GM18498 (cell line): ENCODE data around the gene POGK.
A peak's percentile ranks its signal among the peaks of the same experiment; 100 is the strongest.
"Not testable (repeated sequence)": the region's sequence is repeated elsewhere in the genome, so short reads cannot be mapped to it uniquely, and the experiment has no call there.

Experiments used
- ATAC-seq: cut with Tn5 transposase; IDR thresholded peaks from one replicate; pipeline ENCODE4 v1.9.1; 2021; ENCODE audit warnings: mild to moderate bottlenecking, moderate library complexity; ENCODE audit not compliant: unreplicated experiment

POGK gene, protein sequence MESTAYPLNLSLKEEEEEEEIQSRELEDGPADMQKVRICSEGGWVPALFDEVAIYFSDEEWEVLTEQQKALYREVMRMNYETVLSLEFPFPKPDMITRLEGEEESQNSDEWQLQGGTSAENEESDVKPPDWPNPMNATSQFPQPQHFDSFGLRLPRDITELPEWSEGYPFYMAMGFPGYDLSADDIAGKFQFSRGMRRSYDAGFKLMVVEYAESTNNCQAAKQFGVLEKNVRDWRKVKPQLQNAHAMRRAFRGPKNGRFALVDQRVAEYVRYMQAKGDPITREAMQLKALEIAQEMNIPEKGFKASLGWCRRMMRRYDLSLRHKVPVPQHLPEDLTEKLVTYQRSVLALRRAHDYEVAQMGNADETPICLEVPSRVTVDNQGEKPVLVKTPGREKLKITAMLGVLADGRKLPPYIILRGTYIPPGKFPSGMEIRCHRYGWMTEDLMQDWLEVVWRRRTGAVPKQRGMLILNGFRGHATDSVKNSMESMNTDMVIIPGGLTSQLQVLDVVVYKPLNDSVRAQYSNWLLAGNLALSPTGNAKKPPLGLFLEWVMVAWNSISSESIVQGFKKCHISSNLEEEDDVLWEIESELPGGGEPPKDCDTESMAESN

DNA sequence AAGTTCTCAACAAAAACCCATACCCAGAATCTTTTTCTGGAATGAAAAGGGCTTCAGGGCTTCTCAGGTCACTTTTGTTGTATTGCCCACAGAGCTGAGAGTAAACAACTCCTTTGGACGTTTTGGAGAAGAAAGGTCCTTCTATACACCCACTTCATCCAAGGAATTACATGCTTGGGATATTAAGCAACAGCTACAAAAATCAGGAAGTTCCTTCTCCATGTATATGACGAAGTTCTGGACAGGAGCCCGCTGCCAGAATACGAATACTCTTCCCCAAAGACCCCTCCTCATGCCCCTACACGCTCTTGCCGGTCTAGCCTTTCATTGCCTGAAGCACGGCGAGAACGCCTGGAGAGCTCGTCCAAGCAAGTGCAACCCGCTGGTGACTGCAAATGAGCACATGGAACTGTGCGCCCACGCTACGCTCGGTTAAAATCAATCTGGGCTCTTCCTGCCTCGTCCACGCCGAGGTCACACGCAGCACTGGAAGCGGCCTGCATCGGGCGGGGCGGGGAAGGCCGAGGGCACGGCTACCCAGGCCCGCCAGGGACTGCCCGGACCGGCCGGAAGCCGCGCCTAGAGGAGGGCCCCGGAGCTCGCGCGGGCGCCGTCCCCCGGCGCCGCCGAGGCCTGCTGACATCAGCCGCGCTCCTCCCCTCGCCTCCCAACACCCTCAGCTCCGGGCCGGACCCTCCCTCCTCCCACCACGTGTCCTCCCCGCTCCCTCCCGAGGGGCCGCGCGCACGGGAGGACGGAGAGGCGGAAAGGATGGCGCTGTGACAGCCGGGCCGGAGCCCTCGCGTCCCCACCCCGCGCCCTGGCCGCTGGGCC is at the start of gene POGK:
TSS of gene POGK (plus strand) at position 710 of the 834 bp plus-strand sequence. CDS start 1,482 bp downstream, outside the sequence.
- ATAC-seq = peak; percentile 97

DNA sequence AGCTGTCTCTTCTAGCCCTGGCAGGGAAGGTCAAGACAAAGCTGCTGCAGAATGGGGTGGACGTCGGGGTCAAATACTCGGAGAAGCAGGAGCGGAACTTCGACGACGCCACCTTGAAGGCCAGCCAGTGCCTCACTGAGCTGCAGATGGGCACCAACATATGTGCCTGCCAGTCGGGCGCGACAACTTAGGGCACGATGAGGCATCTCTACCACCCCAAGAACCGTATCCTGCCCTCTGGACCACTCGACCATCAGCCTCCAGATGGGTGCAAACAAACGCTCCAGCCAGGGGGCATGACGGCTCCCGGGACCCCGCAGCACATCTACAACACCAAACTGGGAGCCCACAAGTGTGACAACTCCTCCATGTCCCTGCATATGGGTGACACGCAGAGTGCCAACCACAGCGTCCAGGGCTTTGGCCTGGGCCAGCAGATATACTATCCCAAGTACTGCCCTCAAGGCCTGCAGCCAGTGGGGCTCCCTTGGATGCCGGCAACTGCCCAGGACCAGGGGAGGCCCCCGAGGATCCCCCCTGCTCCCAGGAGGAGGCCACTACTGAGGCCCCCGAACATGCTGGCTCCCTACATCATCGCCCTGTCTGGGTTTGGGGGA is 42.5 kb upstream of the POGK start:
- no peak for ATAC-seq

DNA sequence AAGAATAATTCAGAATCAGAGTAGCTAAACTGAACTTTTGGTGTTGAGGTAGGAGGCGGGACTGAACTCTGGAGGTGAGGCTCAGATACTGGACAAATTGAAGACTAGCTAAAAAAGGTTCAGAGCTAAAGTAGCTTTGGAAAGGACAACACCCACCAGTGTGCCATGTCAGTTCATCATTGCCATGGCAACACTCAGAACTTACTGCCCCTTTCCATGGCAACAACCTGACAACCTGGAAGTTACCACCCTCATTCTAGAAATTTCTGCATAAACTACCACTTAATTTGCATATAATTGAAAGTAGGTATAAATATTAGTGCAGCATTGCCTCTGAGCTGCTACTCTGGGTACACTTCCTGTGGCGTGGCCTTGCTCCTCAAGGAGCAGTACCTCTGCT is 30.3 kb upstream of the POGK start:
- ATAC-seq = no peak

DNA sequence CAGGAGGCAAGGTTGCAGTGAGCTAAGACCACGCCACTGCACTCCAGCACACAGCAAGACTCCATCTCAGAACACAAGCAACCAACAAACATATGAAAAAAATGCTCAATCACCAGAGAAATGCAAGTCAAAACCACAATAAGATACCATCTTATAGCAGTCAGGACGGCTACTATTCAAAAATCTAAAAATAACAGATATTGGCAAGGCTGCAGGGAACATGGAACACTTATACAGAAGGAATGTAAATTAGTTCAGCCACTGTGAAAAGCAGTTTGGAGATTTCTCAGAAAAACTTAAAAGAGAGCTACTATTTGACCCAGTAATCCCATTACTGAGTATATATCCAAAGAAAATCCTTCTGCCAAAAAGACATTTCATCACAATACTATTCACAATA is 27.6 kb upstream of the POGK start:
- no peak for ATAC-seq

DNA sequence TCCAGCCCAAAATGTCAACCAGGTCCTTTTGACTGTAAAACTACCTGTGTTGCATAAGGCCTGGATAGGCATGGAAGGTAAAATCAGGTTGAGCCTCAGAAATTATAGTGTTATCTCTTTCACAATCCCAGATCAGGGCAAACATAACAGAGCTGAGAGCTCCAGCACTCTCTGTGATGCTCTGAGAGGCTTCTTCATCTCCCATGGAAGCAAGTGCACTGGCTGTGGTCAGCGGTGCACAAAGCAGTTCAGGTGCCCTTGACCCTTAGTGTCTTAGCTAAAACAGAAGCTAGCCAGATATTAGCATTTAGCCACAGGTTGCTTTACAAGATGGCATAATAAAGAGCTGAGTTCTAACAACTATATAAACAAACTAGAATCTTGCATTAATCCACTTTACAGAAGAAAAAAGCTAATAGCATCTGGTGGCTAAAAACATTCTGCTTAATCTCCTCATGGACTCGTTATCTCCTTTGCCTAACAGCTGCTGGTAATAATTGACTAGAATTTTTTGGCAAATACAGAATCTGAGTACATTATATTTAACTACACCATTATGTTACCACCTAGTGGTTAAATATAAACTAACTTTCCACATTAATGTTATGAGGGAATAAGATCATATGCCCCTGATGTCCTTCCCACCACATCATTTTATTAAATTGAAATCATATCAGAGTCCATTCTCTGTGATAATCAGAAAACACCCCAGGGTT is 25.6 kb upstream of the POGK start:
- no peak for ATAC-seq

DNA sequence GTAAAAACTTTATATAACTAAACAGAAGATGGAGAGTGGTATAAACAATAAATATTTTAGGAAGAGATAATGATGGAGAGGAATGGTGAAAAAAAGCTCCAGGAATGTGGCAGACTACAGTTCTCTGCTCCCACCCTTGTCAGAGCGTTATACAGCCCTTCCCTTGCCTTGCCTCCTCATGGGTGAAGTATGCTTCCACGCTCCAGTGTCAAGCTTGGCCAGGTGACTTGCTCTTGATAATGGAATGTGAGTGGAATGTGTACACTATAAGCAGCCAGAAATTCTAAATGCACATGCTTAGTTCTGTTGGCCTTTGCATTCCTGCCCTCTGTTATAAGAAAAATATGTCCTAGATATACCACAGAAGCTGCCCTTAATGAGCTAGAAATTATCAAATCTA is 24.7 kb upstream of the POGK start:
- ATAC-seq = no peak

DNA sequence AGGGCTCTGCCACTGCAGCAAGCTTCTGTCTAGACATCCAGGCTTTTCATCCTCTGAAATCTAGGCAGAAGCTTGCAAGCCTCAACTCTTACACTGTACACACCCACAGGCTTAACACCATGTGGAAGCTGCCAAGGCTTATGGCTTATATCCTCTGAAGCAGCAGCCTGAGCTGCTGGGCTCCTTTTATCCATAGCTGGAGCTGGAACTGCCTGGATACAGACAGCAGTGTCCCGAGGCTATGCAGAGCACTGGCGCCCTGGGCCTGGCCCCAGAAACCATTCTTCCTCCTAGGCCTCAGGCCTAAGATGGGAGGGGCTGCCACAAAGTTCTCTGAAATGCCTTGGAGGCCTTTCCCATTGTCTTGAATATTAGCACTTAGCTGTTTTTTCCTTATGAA is 19.3 kb upstream of the POGK start:
- ATAC-seq = no peak

DNA sequence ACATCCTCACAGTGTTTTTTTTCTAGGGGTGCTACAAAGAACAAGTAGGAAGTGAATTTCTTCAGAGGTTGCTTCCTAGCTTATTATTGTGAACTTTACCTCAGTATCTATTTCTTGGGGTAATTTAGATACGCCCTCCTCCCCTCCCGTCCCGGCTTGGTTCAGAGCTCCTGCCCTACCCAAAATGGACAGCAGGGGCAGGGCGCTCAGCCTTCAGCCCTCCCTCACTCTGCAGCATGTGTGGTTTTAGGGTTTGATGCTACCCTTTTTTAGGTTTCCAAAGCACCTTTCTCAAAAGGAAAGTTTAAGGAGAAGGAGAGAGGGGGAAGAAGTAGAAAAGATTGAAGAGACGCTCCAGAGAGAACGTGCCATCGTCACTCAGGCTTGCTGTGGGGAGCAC is 16.9 kb upstream of the POGK start:
- no peak for ATAC-seq

DNA sequence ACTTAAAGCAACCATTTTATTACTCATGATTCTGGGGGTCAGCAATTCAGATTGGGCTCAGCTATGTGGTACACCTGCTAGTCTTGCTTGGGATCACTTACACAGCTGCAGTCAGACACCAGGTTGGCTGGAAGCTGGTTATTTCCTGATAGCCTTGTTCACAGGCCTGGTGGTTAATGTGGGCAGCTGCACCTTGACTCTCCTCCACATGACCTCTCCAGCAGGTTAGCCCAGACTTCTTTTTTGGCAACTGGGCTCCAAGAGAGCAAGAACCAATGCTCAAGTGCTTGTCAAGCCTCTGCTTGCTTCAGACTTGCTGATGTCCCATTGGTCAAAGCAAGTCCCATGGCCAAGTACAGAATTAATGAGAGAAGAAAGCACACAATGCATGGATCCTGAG is 11.8 kb upstream of the POGK start:
- ATAC-seq = no peak

DNA sequence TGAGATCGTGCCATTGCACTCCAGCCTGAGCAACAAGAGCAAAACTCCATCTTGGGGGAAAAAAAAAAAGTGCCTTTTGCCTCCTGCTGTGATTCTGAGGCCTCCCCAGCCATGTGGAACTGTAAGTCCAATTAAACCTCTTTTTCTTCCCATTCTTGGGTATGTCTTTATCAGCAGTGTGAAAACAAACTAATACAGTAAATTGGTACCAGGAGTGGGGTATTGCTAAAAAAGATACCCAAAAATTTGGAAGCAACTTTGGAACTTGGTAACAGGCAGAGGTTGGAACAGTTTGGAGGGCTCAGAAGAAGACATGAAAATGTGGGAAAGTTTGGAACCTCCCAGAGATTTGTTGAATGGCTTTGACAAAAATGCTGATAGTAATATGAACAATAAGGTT is 9.5 kb upstream of the POGK start:
- ATAC-seq = not testable (repeated sequence)

DNA sequence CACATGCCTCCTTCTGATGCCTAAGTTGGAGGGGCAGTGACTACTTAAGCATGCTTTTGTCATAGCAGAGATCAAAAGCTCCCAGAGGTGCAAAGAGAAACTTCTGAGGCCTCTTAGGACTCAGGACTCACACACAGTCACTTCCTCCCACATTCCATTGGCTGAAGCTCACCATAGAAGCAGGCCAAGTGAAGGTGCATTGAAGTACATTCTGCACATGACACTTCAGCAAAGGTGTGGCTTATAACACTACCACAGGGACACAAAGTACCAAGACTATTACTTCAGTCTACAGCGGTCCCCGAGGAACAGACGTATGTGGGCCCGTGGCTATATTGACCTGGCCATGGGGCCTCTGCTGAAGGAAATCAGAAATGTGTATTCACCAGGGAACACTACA is 2.5 kb upstream of the POGK start:
- no peak for ATAC-seq

DNA sequence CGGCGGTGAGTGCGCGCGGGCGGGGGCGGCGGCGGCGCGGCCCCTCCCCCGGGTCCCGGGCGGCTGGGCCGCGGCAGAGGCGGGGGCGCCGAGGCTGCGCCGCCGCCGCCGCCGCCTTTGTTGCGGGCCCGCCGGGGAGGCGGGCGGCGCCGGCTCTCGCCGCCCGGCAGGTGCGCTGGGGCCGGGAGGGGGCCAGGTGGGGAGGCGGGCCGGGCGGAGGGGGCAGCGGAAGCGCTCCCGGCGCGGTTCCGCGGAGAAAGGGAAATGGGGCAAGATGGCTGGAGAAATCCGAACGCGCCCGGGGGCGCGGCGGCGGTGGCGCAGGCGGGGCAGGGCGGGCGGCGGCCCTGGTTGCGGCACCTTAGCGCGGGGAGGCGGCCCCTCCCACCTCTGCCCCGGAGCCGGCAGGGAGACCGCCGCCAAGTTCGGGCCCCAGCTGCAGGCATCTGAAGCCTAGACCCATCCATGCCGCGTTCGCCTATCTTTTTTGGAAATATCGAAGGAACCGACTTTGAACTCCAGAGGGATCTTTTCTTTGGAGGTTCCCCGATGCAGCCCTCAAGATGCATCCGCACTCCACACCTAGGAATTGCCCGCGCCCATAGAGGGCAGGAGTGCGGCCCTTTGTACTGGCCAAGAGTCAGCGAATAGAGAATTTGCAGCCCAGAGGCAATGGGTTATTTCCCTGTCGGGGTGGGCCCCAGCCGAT is 479 bp downstream of the POGK start:
- peak; percentile 50 for ATAC-seq

DNA sequence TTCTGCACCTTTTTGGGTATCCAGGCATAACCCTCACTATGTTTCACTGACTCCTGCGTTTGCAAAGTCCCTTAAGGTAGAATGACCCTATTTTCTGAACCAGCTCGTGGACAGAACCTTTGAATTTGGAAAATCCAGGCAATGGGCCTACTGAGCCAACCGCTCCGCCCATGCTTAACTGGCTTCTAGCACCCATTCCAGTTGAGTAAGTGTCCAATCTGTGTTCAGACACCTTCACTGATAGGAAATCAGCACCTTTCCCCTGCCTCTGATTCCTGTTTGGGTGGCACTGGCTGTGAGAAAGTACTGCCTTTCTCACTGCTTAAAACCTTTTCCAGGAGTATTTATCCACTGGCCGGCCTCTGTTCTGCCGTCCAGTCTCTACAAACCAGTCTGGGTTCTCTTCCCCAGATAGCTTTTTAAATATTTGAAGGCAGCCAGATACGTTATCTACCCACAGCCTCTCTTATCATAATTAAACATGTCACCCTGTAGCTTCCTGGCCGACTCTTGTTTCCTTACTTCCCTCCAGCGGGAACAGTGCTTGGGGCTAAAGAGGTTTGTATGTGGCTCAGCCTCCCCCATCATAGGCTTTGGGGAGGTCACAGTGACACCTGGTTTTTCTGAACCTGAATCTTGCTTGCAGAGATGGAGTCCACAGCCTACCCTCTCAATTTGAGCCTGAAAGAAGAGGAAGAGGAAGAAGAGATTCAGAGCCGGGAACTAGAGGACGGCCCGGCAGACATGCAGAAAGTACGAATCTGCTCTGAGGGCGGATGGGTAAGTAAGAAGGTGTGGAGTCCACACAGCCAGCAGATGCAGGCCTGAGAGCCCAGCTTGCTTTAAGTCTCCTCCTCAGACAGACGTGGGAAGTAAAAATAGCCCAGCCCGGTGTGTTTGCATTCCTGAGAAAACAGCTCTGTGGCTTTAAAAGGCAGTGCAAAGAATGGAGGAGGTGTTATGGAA is 1.3 kb downstream of the POGK start:
- no peak for ATAC-seq

DNA sequence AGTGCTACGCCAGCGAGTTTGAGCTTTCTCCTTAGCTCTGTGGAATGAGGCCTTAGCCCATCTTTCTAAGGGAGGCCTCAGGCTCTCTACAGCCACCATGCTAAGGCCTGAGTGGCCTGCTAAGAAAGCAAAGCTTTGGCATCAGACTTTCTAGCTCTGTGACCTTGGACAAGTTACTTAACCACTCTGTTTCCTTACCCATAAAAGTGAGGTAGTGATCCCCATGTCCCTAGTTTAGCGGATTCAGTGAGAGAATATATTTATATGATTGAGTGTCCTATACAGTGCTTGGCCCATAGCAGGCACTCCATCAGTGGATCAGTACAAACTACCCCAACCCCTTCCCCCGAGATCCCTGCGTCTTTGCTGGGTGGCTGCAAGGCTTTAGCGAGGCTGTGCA is 4.0 kb downstream of the POGK start:
- no peak for ATAC-seq

DNA sequence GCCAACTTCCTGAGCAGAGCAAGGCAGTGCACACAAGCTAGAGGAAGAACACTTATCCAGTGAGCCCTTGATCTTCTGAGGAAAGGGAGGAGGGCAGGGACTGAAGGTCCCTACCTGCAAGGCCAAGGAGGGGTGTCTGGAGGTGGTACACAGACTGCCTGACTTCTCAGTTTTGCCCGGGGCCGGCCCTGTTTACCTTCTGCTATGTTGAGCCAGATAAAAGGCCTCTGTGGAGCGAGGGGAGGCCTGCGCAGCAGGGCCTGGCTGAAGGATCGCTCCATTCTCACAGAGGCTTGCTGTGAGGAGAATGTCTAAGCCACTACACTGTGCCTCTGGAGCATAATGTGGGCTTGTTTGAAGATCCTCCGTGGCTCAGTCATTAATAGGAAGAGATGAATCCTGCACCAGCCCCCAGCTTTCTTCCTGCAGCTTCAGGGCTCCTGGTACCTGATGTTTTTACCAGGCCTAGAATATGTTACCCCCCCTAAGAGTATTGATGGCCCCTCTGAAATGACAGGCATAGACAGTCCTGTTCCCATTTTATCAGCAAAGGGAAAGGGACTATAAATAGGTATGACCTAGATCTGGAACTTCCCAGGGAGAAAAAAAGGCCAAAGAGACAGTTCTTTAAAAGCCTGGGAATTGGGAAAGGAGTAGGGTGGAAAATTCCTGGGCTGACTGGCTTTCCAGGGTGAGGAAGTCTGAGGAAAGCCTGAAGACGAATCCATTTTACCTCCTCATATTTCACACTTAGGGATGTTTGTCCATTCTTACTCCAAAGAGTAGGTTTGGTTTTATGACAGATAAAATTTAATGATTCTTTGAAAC is 4.7 kb downstream of the POGK start:
- ATAC-seq = no peak

DNA sequence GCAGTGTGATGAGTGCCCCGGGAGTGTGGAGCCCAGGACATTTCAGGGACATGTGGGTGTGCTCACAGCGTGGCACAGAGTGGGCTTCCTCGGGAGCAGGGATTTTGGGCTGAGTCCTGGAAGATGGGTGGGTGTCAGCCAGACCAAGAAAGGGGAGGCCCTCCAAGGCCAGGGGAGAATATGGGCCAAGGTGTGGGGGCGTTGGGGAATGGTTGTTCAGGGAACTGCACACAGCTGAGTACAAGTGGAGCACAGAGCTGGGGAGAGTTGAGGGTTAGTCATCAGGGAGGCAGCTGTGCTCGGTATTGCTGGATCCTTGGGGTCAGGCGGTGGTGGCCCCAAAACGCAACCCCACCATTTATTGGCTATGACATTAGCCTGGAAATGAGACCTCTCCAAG is 5.5 kb downstream of the POGK start:
- ATAC-seq = no peak

DNA sequence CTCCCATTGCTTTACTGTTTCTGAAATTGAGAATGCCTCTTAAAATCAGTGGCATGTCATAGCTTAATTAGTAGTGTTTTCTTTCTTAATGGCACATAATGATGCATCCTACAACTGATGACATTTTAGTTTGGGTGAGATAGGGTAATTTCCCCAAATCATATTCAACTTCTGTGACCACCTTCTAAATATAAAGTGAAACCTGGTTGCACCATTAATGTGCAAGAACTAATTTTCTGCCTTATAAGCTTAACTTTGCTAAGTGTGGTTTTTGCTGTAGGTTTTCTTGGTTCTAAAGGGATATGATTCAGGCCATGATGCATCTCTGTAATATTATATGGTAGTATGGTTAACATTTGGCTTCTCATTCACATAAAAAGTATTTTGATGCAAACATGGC is 8.9 kb downstream of the POGK start:
- no peak for ATAC-seq

DNA sequence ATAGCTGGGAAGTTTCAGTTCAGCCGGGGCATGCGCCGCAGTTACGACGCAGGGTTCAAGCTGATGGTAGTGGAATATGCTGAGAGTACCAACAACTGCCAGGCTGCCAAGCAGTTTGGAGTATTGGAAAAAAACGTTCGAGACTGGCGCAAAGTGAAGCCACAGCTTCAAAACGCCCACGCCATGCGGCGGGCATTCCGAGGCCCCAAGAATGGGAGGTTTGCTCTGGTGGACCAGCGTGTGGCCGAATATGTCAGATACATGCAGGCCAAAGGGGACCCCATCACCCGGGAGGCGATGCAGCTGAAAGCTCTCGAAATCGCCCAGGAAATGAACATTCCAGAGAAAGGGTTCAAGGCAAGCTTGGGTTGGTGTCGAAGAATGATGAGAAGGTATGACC is 9.9 kb downstream of the POGK start:
- ATAC-seq = no peak
